Astrocyte of the spinal cord (primary cell): ENCODE results near the gene AGBL5.

ENCODE experiments used
- DNase-seq: peaks from one replicate; pipeline ENCODE4 v3.0.0; 2011; ENCODE audit warnings: low read depth, low spot score
- H3K4me3 ChIP-seq: 2 replicates; pipeline ENCODE4 v1.5.1; 2011; ENCODE audit warnings: low read depth, mild to moderate bottlenecking, low read length, moderate library complexity
- CTCF ChIP-seq: IDR thresholded peaks from 2 replicates; pipeline ENCODE4 v1.5.1; 2012; ENCODE audit warnings: low read depth, mild to moderate bottlenecking, low read length, inconsistent platforms
- in situ Hi-C: cut with HindIII; loops from 2 replicates; pipeline ENCODE4 v1.10.0; 2017; ENCODE audit warnings: low sequenced_read_pairs

The AGBL5 gene

GRCh38 chr2:27023740-27024139, 27.7 kb upstream of the AGBL5 start:
- H3K4me3 ChIP-seq = no peak overlapping the region
- in situ Hi-C loops = no loop called here
- no peak for DNase-seq
- TF ChIP-seq CTCF = no peak

DNA sequence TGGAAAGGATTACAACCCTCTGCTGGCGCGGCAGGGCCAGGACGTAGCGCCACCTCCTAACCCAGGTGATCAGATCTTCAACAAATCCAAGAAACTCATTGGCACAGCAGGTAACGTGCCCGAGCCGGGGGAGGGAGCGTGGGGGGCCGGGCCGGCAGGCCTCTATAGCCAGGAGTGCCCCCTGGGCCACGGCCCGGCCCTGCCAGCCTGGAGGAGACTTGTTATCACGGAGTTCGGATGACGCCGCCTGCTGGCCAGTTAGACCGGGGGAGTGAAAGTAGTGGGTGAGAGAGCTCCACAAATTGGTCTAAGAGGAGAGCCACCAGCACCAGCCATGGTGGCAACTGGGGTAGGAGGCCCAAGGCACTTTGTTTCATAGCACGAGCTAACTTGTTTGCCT, 27.3 kb upstream of the AGBL5 start:
- peak; percentile 28 for TF ChIP-seq CTCF
- DNase-seq = no peak
- in situ Hi-C loops = no loop called here

DNA sequence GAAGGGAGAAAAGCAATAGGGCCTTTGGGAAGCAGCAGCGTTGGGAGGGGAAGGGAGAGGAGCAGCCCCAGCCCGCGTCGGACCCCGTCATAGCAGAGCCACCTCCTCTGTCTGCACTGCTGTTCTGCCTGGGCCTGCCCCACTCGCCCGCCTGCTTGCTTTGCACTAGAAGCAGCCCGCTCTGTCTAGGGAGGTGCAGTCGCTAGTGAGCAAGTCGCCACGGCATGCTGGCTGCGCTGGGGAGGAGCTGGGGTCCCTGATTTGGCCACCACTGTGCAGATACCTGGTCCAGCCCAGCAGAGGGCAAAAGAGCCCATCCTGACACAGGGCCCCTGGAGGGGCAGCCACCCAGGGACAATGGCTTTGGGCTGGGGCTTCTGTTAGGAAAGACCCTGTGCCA, 26.7 kb upstream of the AGBL5 start:
- in situ Hi-C loops = no loop called here
- no peak overlapping the region for H3K4me3 ChIP-seq
- no peak for TF ChIP-seq CTCF
- no peak for DNase-seq

More for the DNA sequence above, 27.3 kb upstream of the AGBL5 start:
- H3K4me3 ChIP-seq = no peak overlapping the region

GRCh38 chr2:27025281-27025800, 26.1 kb upstream of the AGBL5 start:
- no peak for TF ChIP-seq CTCF
- no peak for DNase-seq
- no peak overlapping the region for H3K4me3 ChIP-seq
- in situ Hi-C loops = no loop called here

GRCh38 chr2:27025861-27026851, 25.3 kb upstream of the AGBL5 start:
- no peak overlapping the region for H3K4me3 ChIP-seq
- in situ Hi-C loops = no loop called here
- TF ChIP-seq CTCF = no peak
- DNase-seq = no peak

GRCh38 chr2:27027211-27027651, 24.2 kb upstream of the AGBL5 start:
- H3K4me3 ChIP-seq = no peak overlapping the region
- no peak for DNase-seq
- in situ Hi-C loops = no loop called here
- no peak for TF ChIP-seq CTCF
